Raji (cell line): ENCODE measurements around the gene GALNS.

Experiments used
- POLR2A ChIP-seq: IDR thresholded peaks from 2 replicates; pipeline ENCODE4 v1.6.1; 2011; ENCODE audit warnings: low read depth, low read length, control low read depth; ENCODE audit not compliant: insufficient read depth

The GALNS gene

GRCh38 chr16:88826070-88826840 lies 30.5 kb downstream of the GALNS start:
- TF ChIP-seq POLR2A = no peak

DNA sequence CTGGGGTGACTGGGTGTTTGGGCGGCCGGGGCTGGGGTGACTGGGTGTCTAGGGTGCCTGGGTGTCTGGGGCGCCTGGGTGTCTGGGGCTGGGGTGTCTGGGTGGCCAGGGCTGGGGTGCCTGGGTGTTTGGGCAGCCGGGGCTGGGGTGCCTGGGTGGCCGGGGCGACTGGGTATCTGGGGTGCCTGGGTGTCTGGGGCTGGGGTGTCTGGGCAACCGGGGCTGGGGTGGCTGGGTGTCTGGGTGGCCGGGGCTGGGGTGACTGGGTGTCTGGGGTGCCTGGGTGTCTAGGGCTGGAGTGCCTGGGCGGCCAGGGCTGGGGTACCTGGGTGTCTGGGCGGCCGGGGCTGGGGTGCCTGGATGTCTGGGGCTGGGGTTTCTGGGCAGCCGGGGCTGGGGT lies 31.6 kb downstream of the GALNS start:
- TF ChIP-seq POLR2A = no peak

DNA sequence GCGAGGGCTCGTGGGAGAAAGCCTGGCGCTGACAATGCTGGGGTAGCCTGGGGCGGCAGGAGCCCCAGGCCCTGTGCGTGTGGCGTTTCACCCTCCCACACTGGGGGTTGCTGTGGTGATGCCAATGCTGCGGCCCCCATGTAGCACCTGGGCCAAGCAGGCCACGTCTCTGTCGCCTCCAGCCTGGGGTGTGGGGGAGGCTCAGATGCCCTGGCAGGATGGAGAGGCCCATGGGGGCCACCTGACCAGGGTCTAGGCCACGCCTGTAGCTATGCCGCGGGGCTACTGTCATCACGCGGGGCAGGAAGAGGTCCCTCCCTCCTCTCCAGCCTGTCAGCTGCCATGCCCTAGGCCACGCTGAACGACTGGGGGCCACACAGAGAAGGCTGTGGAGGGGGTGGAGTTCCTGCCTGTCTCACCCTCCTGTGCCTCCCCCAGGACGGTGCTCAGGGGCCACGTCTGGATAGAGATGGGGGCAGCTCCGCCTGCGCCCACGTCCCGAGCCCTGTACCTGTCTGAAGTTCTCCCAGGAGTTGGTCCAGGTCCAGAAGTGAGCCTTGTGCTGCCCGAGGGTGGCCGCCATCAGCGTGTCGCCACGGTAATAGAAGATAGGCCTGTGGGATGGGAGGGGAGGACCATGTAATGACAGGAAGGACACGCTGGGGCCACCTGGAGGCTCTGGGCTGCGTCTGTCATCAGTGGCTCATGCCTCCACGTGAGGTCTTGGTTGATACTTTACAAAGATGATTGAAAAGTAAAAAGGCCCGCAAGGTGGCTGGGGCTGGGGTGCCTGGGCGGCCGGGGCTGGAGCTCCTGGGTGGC lies 32.3 kb downstream of the GALNS start:
- TF ChIP-seq POLR2A = no peak

- no peak for TF ChIP-seq POLR2A
These were observed 34.3 kb downstream of the GALNS start for GRCh38 chr16:88822281-88823040.

GRCh38 chr16:88821168-88821850 lies 35.4 kb downstream of the GALNS start:
- no peak for TF ChIP-seq POLR2A

GRCh38 chr16:88820385-88821025 lies 36.2 kb downstream of the GALNS start:
- TF ChIP-seq POLR2A = no peak

DNA sequence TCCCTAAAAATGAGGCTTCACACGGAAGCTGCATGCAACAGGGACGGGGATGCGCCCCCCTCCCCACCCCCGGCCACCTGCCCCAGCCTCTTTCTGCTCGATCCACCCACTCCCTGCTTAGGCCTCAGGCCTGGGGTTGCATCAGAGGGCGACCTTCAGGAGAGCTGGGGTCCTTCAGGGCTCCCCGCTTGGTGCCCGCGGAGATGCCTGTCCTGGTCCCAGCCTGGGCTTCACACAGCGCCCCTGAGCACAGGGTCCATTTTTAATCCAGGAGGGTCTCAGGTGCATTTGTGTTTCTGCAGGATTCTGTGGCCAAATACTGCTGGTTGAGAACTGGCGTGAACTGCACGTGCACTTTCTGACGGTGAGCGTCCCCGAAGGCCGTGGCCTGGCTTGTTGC lies 37.6 kb downstream of the GALNS start:
- TF ChIP-seq POLR2A = no peak

- TF ChIP-seq POLR2A = no peak
These were observed 38.2 kb downstream of the GALNS start for GRCh38 chr16:88818575-88818874.

- TF ChIP-seq POLR2A = no peak
These were observed 38.8 kb downstream of the GALNS start for GRCh38 chr16:88817785-88818574.

DNA sequence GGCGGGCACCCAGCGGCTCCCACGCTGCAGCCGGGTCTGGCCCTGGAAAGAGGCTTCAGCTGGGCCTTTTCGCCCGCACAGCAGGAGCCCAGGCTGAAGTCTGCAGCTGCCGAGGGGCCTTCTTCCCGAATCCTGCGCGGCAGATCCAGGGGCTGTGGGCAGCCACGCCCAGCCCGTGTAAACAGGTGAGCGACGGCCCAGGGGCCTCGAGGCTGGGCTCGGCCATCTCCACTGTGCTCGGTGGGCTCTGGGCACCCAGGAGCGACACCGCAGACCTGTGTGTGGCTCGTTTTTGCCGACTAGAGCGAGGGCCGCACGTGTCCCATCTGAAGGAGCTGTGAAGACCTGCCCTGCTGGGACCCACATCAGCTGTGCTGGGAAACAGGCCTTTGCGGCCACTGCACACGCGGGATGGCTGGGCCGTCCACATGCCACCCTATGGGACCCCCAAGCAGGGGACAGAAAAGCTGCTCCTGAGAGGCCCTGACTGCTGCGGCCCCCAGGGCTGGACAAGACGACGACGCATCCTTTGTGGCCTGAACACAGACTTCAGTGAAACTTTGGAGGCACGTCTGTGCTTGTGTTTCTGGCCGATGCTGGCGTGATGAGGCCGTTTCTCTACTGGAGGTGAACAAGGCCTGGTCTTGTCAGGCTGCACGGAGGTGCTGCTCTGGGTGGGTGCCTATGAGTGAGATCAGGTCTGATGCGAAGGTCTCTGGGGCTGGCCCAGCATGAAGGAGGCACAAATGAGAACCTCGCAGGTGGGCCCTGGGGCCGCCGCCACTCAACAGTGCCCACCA lies 39.8 kb downstream of the GALNS start:
- no peak for TF ChIP-seq POLR2A

DNA sequence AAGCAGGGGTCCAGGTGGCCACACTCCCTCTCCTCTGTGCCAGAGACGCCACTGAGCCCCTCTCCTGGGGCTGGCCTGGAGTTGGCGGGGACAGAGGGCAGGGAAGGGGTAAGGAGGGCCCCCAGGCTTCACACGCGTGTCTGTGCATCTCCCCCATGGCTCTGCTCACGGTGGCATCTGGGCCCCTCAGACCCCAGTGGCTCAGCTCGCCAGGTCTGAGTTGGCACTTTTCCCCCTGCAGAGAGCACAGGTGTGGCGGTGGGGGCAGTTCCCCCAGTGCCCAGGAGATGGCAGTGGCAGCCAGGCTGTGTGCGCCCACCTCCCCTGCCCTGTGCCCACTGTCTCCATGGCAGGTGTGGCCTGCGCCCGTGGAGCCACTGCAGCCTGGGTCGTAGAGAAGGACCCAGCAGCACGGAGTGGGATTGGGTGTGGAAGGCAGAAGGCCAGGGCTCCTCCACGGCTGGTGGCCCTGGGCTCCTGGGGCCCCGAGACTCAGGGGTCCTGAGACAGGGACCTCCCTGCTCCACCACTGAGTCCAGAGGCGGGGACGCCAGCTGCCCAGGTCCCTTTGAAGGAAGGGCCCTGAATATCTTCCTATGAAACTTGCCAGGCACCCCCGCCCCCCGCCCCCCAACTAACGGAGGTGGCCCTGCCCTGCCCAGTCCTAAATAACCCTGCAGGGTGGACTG lies 40.7 kb downstream of the GALNS start:
- TF ChIP-seq POLR2A = no peak

DNA sequence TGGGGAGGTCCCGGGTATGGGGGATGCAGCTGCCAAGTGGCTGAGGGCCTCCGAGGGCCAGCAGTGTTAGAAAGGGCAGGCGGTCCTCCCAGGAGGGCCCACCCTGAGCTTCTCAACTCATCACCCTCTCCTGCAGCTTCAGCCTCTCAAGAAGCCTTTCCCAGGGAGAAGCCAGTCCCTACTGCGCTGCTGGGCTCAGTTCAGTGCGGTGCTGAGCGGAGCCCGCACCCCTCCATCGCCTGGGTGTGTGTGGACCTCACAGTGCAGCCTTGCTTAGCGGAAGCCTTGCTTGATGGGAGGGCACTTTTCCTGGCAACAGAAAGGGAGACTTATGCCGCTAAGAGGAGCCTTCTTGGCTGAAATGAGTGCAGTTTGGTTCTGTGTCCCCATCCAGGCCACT lies 41.5 kb downstream of the GALNS start:
- no peak; the same call in 1 of the 2 replicates for TF ChIP-seq POLR2A

DNA sequence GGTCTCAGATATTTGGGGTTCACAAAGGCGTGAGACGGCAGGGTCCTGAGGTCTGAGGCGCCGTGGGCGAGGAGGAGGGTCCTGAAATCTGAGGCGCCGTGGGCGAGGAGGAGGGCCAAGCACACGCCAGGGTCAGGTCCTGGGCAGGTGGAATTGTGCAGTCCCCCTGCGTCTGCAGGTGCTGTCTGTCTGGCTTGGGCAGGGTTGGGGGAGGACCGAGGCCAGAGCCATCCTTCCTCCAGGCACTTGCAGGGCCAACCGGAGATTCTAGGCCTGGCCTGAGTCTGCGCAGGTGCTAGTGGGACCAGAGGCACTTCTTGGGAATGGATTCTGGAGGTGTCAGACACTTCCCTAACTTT lies 42.6 kb downstream of the GALNS start:
- no peak; the same call in 1 of the 2 replicates for TF ChIP-seq POLR2A
